Stimulated activated CD4-positive, alpha-beta T cell treated with anti-CD3 and anti-CD28 coated beads, Interleukin-2, amount 100 ng/mL, for 24 hours (primary cell): ENCODE data around the gene PVRIG.
A peak's percentile ranks its signal among the peaks of the same experiment; 100 is the strongest.
"Not testable (repeated sequence)": the region's sequence is repeated elsewhere in the genome, so short reads cannot be mapped to it uniquely, and the experiment has no call there.

Experiments
- DNase-seq, 2 donors: peaks; one replicate each; pipeline ENCODE4 v3.0.0-alpha.2; 2020

Gene PVRIG

GRCh38 chr7:100243385-100243784 lies 23.6 kb downstream of the PVRIG start:
- peak; percentile 63 to 67 for DNase-seq

DNA sequence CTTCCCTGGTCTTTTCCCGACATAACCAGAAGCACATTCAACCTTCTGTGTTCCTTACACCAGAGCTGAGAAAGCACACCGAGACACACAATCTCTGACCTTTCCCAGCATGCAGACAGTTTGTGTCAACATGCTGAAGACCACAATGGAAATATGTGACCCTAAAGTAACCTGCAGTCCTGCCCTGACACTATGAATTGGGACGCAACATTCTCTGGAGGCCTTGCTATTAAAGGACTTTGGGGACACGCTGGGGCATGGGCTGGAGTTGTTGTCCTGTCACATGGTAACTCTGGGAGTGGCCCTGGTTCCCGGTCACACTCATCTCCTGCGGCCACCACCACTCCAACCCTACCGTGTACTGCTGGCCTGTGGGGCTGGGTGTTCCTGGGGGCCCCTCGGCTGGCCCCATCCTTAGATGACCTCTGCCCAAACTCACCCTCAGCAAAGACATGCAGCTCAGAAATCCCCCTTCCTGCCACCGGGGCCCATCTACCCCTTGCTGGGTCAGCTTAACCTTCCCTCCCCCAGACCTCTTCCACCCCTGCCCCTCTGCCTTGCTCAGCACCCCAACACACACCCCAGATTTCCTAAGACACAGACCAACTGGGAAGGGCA lies 25.3 kb downstream of the PVRIG start:
- DNase-seq: not testable (repeated sequence)

GRCh38 chr7:100246121-100246864 lies 26.5 kb downstream of the PVRIG start:
- not testable (repeated sequence) for DNase-seq

DNA sequence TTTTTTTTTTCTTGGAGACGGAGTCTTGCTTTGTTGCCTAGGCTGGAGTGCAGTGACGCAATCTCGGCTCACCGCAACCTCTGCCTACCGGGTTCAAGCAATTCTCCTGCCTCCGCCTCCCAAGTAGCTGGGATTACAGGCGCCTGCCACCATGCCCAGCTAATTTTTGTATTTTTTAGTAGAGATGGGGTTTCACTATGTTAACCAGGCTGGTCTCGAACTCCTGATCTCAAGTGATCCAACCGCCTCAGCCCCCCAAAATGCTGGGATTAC lies 27.1 kb downstream of the PVRIG start:
- not testable (repeated sequence) for DNase-seq

- no peak for DNase-seq
Measured at GRCh38 chr7:100247152-100247757, 27.5 kb downstream of the PVRIG start.

DNA sequence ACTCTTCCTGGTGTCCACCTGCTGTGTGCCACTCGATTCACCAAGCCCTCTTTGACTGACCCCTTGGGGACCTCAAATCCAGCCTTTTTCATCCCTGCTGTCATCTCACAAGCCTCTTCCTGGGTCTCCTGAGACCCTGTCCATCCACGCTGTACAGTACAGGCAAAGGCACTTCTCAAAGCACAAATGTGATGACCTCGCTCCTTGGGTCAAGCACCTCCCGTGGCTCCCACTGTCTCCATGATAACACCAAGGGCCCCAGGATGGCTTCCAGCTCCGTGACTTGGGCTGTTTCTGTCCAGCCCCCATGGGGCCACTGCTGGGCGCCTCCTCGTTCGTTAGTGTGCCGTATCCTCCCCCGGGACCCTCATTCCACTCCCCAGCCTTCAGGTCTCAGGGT lies 28.7 kb downstream of the PVRIG start:
- DNase-seq: no peak

- no peak for DNase-seq
Measured at GRCh38 chr7:100257017-100257416, 37.3 kb downstream of the PVRIG start.

DNA sequence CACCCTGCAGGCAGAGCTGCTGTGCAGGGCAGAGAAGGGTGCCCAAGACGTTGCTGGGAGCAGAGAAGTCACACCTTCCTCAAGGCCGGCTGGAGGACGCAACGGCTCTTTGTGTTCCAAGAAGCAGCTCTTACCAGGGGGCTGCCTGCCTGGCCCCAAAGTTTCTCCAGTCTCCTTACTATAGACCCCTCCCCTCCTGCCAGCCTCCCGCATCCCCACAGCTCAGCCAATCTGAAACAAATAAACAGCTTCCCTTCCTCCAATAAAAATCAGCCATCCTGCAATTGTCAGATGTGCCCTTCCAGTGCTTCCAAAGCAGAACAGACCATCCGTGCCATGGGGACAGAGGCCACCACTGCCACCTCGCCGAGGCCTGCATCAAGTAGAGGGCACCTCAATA lies 40.2 kb downstream of the PVRIG start:
- not testable (repeated sequence) for DNase-seq

DNA sequence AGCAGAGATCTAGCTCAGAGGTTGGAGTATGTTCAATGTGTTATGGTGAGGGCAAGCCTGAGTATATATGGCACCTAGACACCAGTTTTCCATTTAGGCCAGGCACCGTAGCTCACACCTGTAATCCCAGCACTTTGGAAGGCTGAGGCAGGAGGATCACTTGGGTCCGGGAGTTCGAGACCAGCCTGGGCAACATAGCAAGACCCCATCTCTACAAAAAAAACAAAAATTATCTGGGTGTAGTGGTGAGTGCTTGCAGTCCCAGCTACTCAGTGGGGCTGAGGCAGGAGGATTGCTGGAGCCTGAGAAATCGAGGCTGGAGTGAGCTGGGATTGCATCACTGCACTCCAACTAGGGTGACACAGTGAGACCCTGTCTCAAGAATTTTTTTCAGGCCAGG lies 43.1 kb downstream of the PVRIG start:
- not testable (repeated sequence) for DNase-seq

GRCh38 chr7:100264223-100264622 lies 44.5 kb downstream of the PVRIG start:
- DNase-seq: not testable (repeated sequence)

DNA sequence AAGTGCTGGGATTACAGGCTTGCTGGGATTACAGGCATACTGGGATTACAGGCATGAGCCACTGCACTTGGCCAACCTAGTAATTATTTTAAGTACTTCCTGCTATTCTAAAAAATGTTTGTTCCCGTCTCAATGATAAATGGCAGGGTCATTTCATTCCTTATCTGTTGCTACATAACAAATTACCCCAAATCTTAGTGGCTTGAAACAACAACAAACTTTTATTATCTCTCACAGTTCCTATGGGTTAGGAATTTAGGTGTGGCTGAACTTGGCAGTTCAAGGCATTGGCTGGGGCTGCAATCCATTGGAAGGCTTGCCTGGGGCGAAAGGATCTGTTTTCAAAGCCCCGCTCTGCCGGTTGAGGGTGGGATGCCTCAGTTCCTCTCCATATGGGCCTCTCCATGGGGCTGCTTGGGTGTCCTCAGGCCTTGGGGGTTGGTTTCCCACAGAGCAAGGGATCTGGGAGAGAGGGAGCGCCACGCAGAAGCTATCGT lies 45.0 kb downstream of the PVRIG start:
- DNase-seq: not testable (repeated sequence)

- not testable (repeated sequence) for DNase-seq
Measured at GRCh38 chr7:100265851-100266250, 46.1 kb downstream of the PVRIG start.

- DNase-seq: no peak
Measured at GRCh38 chr7:100266576-100267354, 47.0 kb downstream of the PVRIG start.

DNA sequence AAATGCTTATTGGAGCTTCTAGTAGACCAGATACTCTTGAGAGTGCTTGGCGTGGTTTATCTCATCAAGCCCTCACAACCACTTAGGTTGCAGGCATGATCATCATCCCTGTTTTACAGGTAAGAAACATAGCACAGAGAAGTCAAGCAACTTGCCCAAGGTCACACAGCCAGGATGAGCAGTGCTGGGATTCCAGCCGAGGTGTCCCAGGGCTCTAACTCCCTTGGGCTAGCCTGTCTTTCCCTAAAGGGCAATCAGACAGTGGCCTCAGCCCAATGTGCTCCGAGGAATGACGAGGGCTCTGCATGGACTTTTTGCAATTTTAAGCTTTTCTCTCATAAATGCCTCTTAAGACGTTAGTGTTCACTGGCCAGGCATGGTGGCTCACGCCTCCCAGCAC lies 47.9 kb downstream of the PVRIG start:
- DNase-seq: no peak

- DNase-seq: not testable (repeated sequence)
Measured at GRCh38 chr7:100268882-100269281, 49.1 kb downstream of the PVRIG start.

GRCh38 chr7:100269306-100270045 lies 49.7 kb downstream of the PVRIG start:
- not testable (repeated sequence) for DNase-seq

DNA sequence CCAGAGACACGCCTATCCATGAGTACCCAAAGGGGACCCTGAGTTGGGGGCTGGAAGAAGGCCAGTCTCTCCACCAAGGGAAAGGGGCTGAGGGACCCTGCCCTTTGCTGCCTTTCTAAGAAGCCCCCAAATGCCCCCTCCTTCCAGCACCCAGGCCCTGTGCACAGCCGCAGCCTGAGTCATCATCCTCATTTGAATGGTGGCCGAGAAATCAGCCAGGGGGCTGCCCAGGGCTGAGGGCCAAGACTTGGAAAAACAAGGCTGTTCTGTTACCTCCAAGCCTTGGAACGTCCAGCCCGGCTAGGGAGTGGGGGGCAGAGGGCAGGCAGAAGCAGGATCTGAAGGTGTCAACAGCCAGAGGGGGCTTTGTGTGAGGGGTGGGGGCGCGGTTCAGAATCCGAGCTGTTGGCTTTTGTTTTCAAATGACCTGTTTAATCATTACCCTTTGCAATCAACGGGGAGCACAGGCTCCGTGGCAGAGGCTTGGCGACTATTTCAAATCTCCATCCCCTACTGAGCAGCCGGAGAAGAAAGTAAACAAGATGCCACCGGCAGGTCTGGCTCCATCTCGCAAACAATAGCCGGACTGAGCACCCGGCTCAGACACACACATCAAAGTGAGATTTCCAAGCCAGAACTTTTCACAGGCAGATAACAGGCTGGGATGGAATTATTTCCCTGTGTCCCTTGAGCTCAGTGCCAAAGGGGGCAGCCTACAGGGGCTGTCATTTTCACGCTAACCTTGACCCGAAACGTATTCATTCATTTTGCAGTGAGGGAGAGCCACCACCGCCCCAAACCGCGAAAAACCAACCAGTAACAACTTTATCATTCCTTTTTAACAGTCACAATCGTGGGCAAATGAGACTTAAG lies 50.5 kb downstream of the PVRIG start:
- DNase-seq: not testable (repeated sequence)
